ENCODE data around the gene CYP4F2.
"Not testable (repeated sequence)": the region's sequence is repeated elsewhere in the genome, so short reads cannot be mapped to it uniquely, and the experiment has no call there.

The CYP4F2 gene

DNA sequence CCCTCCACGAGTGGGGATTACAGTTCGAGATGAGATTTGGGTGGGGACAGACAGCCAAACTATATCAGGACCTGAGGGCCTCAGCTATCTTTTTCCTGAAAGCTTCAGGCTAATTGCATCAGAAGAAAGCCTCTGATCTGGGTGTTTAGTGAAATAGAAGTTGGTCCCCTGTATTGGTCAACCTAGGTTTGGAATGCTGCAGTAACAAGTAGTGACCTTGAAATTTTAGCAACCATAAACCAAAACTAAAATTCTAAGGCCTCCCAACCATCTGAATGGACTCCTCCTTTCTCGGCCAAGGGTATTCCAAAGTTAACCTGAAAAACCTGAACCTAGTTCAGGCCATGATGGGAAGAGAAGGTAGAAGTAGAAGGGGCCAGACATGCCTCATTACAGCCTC is 47.5 kb downstream of the CYP4F2 start:
- Mint-ChIP-seq H3K4me3 (no peak overlapping the region), H3K36me3 (ENCODE audit: low read depth) (no peaks in the 10 kb centered on the region)

GRCh38 chr19:15846923-15847322 is 51.0 kb downstream of the CYP4F2 start:
- peaks cover 12% of the 10 kb centered on the region for H3K4me1 Mint-ChIP-seq (ENCODE audit: low read depth)
- H3K9me3 Mint-ChIP-seq = no peaks in the 10 kb centered on the region
- no peak overlapping the region for H3K27ac Mint-ChIP-seq
- peaks cover 15% of the 10 kb centered on the region for H3K27me3 Mint-ChIP-seq (ENCODE audit: low read depth)
- H3K4me3 Mint-ChIP-seq = no peak overlapping the region
- H3K36me3 Mint-ChIP-seq (ENCODE audit: low read depth) = peaks cover 4% of the 10 kb centered on the region

More for the DNA sequence above, 47.5 kb downstream of the CYP4F2 start:
- Mint-ChIP-seq H3K27ac (no peak overlapping the region), H3K4me1 (ENCODE audit: low read depth) (no peaks in the 10 kb centered on the region), H3K27me3 (ENCODE audit: low read depth) (peaks cover 6% of the 10 kb centered on the region), H3K9me3 (no peaks in the 10 kb centered on the region)

GRCh38 chr19:15843894-15844222 is 54.0 kb downstream of the CYP4F2 start:
- H3K36me3 Mint-ChIP-seq (ENCODE audit: low read depth); H3K27ac Mint-ChIP-seq; H3K9me3 Mint-ChIP-seq; H3K4me3 Mint-ChIP-seq: not testable (repeated sequence)
- Mint-ChIP-seq H3K4me1 (ENCODE audit: low read depth) (peaks cover 12% of the 10 kb centered on the region), H3K27me3 (ENCODE audit: low read depth) (peaks cover 15% of the 10 kb centered on the region)

DNA sequence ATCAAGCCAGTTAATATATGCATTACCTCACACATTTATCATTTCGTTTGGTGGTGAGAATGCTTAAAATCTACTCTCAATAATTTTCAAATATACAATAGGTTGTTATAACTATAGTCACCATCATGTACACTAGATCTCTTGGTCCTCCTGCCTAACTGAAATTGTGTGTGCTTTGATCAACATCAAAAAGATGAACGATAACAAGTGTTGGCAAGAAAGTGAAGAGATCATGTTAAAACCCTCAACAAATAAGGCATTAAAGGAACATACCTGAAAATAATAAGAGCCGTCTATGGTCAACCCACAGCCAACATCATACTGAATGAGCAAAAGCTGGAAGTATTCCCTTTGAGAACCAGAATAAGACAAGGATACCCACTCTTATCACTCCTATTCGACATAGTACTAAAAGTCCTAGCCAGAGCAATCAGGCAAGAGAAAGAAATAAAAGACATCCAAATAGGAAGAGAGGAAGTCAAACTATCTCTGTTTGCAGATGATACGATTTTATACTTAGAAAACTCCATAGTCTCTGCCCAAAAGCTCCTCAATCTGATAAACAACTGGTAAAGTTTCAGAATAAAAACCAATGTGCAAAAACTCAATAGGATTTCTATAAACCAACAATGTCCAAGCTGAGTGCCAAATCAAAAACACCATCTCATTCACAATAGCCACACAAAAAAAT is 54.5 kb downstream of the CYP4F2 start:
- peaks cover 4% of the 10 kb centered on the region for H3K36me3 Mint-ChIP-seq (ENCODE audit: low read depth)
- no peak overlapping the region for H3K4me3 Mint-ChIP-seq
- H3K4me1 Mint-ChIP-seq (ENCODE audit: low read depth) = peaks cover 12% of the 10 kb centered on the region
- H3K9me3 Mint-ChIP-seq = no peaks in the 10 kb centered on the region
- no peak overlapping the region for H3K27ac Mint-ChIP-seq
- H3K27me3 Mint-ChIP-seq (ENCODE audit: low read depth) = peaks cover 15% of the 10 kb centered on the region

DNA sequence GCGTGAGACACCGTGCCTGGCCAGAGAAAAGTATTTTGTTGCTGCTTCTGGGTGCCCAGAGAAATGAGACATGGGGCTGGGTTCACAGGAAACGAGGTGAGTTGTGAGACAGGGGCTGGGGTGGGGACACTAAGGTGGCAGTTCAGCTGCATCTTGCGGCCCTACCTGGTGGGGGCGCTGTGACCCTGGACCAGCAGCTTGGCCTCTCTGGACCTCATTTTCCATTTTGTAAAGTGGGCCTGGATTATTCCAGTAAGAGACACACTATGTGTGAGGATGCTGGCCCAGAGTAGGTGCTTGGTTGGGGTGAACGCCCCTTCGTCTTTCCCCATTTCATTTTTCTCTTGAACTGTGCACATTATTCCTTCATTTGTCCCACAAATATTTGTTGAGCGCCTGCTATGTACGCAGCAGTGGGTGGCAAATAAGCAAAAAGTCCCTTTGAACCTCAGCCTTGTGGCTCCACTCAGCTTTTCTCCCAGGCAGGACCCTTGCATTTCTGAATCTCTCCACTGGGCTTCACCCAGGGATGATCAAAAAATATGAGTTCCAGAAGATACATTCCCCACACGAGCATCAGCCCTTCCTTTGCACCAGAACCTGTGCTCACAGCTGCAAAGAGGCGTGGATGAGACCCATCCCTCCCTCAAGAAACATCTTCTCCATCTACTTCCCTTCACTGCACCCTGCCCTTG is 55.9 kb downstream of the CYP4F2 start:
- Mint-ChIP-seq H3K27ac (peak overlapping the region; percentile 2), H3K9me3 (no peaks in the 10 kb centered on the region), H3K27me3 (ENCODE audit: low read depth) (peaks cover 15% of the 10 kb centered on the region), H3K36me3 (ENCODE audit: low read depth) (peaks cover 4% of the 10 kb centered on the region), H3K4me3 (no peak overlapping the region), H3K4me1 (ENCODE audit: low read depth) (peaks cover 17% of the 10 kb centered on the region)

- Mint-ChIP-seq H3K27me3 (ENCODE audit: low read depth) (peaks cover 13% of the 10 kb centered on the region), H3K36me3 (ENCODE audit: low read depth) (peaks cover 5% of the 10 kb centered on the region), H3K4me1 (ENCODE audit: low read depth) (peaks cover 21% of the 10 kb centered on the region), H3K9me3 (no peaks in the 10 kb centered on the region), H3K27ac (no peak overlapping the region), H3K4me3 (no peak overlapping the region)
These were observed 57.0 kb downstream of the CYP4F2 start for GRCh38 chr19:15840833-15841232.

DNA sequence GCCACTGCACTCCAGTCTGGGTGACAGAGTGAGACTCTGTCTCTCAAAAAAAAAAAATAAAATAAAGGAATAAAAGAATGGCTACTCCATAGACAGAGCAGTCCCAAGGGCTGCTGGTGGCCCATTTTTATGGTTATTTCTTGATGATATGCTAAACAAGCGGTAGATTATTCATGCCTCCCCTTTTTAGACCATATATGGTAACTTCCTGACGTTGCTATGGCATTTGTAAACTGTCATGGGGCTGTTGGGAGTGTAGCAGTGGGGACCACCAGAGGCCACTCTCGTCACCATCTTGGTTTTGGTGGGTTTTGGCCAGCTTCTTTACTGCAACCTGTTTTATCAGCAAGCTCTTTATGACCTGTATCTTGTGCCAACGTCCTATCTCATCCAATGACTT is 58.0 kb downstream of the CYP4F2 start:
- not testable (repeated sequence) for H3K27me3 Mint-ChIP-seq (ENCODE audit: low read depth); H3K36me3 Mint-ChIP-seq (ENCODE audit: low read depth); H3K4me3 Mint-ChIP-seq; H3K27ac Mint-ChIP-seq; H3K9me3 Mint-ChIP-seq
- peaks cover 23% of the 10 kb centered on the region for H3K4me1 Mint-ChIP-seq (ENCODE audit: low read depth)

GRCh38 chr19:15838351-15838750 is 59.5 kb downstream of the CYP4F2 start:
- no peaks in the 10 kb centered on the region for H3K27me3 Mint-ChIP-seq (ENCODE audit: low read depth)
- H3K36me3 Mint-ChIP-seq (ENCODE audit: low read depth) = peaks cover 2% of the 10 kb centered on the region
- H3K4me3 Mint-ChIP-seq = peak overlapping the region; percentile 14
- no peak overlapping the region for H3K27ac Mint-ChIP-seq
- peaks cover 14% of the 10 kb centered on the region for H3K4me1 Mint-ChIP-seq (ENCODE audit: low read depth)
- H3K9me3 Mint-ChIP-seq = no peaks in the 10 kb centered on the region

DNA sequence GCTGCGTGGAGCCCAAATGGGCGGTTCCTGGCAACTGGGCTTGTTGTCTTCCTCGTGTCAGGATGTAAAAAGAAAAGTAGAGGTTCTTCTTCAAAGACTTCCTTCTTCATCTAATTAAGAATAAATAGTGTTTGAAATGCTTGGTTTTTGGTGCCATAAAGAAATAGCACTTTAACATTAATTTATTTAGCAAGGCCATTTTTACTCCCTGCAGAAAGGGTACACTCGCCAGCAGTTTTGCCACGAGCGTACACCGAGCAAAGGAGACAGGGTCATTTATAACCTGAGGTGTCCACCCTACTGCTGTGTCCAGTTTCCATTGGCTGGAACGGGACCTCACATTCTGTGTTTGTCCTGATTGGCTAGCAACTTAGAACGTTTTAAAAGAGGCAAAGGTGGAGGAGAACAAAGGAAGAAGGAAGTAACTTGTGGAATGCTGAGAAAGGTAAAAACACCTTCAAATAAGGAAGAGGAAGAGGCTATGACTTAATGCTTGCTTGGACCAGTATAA is 60.6 kb downstream of the CYP4F2 start:
- H3K9me3 Mint-ChIP-seq = no peaks in the 10 kb centered on the region
- H3K27me3 Mint-ChIP-seq (ENCODE audit: low read depth) = no peaks in the 10 kb centered on the region
- H3K27ac Mint-ChIP-seq = peak overlapping the region; percentile 99
- peaks cover 2% of the 10 kb centered on the region for H3K36me3 Mint-ChIP-seq (ENCODE audit: low read depth)
- peak overlapping the region; percentile 85 for H3K4me3 Mint-ChIP-seq
- H3K4me1 Mint-ChIP-seq (ENCODE audit: low read depth) = peaks cover 11% of the 10 kb centered on the region

DNA sequence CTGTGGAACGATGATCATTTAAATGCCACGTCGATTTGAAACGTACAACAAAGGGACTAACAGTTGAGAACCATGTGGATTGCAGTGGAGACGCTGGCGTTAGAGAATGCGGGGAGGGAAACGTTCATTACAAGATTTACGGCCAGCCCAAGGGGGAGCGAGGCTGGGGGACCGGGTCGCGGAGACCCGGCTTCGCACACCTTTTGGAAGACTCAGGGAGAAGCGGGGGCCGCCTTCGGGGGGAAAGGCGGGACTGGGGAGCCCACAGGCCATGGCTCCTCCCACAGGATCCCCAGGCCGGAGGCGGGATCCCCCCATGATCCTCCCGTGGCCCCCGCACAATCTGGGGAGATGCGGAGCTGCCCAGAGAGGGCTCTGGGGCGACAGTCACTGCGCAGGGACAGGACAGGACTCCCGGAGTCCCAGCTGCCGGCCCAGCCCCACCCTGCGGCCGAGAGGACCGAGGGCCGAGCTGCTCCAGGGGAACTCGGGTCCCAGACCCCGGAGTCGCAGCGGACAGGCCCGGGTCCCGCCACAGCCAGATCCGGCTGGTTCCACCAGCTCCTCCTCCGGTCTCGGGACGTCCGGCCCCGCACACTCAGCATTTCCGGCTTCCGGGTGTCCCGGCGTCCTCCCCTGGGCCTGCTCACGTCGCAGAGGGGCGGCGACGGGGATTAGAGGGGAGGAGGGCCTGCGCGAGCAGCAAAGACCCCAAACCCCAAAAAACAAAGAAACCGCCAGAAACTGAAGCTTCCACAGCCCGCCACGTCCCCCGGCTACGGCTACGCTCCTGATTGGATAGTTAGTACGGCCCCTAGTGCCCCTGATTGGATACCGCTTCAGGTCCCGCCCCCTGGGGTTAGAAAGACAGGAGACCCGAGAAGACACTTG is 61.3 kb downstream of the CYP4F2 start:
- Mint-ChIP-seq H3K4me1 (ENCODE audit: low read depth) (peaks cover 11% of the 10 kb centered on the region), H3K4me3 (peak overlapping the region; percentile 92), H3K9me3 (no peaks in the 10 kb centered on the region), H3K27ac (peak overlapping the region; percentile 99), H3K36me3 (ENCODE audit: low read depth) (peaks cover 2% of the 10 kb centered on the region), H3K27me3 (ENCODE audit: low read depth) (no peaks in the 10 kb centered on the region)

DNA sequence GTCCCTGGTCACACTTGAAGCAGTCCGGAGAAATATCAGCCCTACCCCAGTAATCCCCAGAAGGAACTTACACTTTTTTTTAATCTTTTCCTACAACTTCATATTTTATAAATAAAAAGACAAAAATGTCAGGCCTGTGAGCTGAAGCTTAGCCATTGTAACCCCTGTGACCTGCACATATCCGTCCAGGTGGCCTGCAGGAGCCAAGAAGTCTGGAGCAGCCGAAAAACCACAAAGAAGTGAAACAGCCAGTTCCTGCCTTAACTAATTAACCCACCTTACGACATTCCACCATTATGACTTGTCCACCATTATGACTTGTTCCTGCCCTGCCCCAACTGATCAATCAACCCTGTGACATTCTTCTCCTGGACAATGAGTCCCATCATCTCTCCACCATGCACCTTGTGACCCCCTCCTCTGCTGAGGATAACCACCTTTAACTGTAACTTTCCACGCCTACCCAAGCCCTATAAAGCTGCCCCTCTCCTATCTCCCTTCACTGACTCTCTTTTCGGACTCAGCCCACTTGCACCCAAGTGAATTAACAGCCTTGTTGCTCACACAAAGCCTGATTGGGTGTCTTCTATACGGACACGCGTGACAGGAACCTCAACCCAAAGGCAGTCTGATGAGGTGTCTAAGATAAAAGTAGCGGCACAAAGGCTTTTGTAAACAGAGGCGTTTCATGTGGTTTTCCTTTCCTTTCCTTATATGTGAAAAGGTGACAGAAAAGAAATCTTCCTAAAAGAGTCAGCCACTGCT is 62.1 kb downstream of the CYP4F2 start:
- not testable (repeated sequence) for H3K36me3 Mint-ChIP-seq (ENCODE audit: low read depth); H3K9me3 Mint-ChIP-seq; H3K27me3 Mint-ChIP-seq (ENCODE audit: low read depth)
- Mint-ChIP-seq H3K4me3 (peak overlapping the region; percentile 92), H3K4me1 (ENCODE audit: low read depth) (peaks cover 11% of the 10 kb centered on the region), H3K27ac (peak overlapping the region; percentile 99)

DNA sequence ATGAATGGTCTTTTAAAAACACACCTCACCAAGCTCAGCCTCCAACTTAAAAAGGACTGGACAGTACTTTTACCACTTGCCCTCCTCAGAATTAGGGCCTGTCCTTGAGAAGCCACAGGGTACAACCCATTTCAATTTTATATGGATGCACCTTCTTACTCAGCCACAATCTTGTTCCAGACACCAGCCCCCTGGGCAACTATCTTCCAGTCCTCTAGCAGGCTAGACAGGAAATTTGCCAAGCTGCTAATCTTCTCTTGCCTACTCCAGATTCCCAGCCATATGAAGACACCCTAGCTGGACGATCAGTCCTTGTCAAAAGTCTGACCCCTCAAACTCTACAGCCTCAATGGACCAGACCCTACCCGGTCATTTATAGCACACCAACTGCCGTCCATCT is 63.6 kb downstream of the CYP4F2 start:
- H3K27ac Mint-ChIP-seq; H3K36me3 Mint-ChIP-seq (ENCODE audit: low read depth); H3K27me3 Mint-ChIP-seq (ENCODE audit: low read depth): not testable (repeated sequence)

DNA sequence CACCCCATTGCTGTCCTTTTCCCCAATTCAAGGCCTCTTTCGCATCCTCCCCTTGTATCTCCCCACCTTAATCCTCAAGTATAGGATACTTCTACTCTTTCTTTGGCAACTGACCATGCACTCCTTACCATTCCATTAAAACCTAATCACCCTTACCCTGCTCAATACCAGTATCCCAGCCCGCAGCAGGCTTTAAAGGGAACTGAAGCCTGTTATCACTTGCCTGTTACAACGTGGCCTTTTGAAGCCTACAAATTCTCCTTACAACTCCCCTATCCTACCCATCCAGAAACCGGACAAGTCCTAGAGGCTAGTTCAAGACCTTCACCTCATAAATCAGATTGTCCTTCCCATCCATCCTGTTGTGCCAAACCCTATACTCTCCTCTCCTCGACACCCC is 66.2 kb downstream of the CYP4F2 start:
- no peak overlapping the region for H3K27ac Mint-ChIP-seq
- H3K36me3 Mint-ChIP-seq (ENCODE audit: low read depth) = peaks cover 2% of the 10 kb centered on the region
- no peak overlapping the region for H3K4me3 Mint-ChIP-seq
- no peaks in the 10 kb centered on the region for H3K27me3 Mint-ChIP-seq (ENCODE audit: low read depth)
- no peaks in the 10 kb centered on the region for H3K9me3 Mint-ChIP-seq
- H3K4me1 Mint-ChIP-seq (ENCODE audit: low read depth) = peaks cover 5% of the 10 kb centered on the region

More for the DNA sequence above, 63.6 kb downstream of the CYP4F2 start:
- not testable (repeated sequence) for H3K9me3 Mint-ChIP-seq, H3K4me3 Mint-ChIP-seq
- peaks cover 11% of the 10 kb centered on the region for H3K4me1 Mint-ChIP-seq (ENCODE audit: low read depth)

- no peaks in the 10 kb centered on the region for H3K4me1 Mint-ChIP-seq (ENCODE audit: low read depth)
- no peaks in the 10 kb centered on the region for H3K36me3 Mint-ChIP-seq (ENCODE audit: low read depth)
- no peaks in the 10 kb centered on the region for H3K9me3 Mint-ChIP-seq
- no peak overlapping the region for H3K4me3 Mint-ChIP-seq
- no peaks in the 10 kb centered on the region for H3K27me3 Mint-ChIP-seq (ENCODE audit: low read depth)
- H3K27ac Mint-ChIP-seq = no peak overlapping the region
These were observed 68.1 kb downstream of the CYP4F2 start for GRCh38 chr19:15829786-15830185.

All from T-helper 1 cell treated with Interleukin-12 subunit alpha and Interleukin-12 subunit beta and Interleukin-4 antibody, amounts not matched to agents 30 μg/mL and 1 μg/mL, for 36 hours (primary cell).